DND-41 (cell line): ENCODE results near the gene ZNF100.
"Not testable (repeated sequence)": the region's sequence is repeated elsewhere in the genome, so short reads cannot be mapped to it uniquely, and the experiment has no call there.

Experiments
- ATAC-seq: fragments of 200-7000 bp; cut with Tn5 transposase; 3 replicates; pipeline ENCODE4 v1.9.1; 2021; ENCODE audit warnings: low read depth; ENCODE audit not compliant: insufficient read depth
- DNase-seq: peaks from one replicate; pipeline ENCODE4 v3.0.0-alpha.2; 2020
- H2AFZ ChIP-seq: 2 replicates; pipeline ENCODE4 v1.6.0; 2012; ENCODE audit warnings: low read depth, low read length
- H3K27ac ChIP-seq: 2 replicates; pipeline ENCODE4 v1.5.1; 2012; ENCODE audit warnings: low read length, inconsistent platforms
- H3K27me3 ChIP-seq: fragments of 200-600 bp; sonication (generic); 2 replicates; pipeline ENCODE4 v1.6.0; 2012; ENCODE audit warnings: low read length, mild to moderate bottlenecking, inconsistent platforms; ENCODE audit not compliant: insufficient read depth, poor library complexity
- H3K36me3 ChIP-seq: 2 replicates; pipeline ENCODE4 v1.5.1; 2012; ENCODE audit warnings: low read length, inconsistent platforms; ENCODE audit not compliant: insufficient read depth
- H3K4me1 ChIP-seq: 2 replicates; pipeline ENCODE4 v1.5.1; 2012; ENCODE audit warnings: mild to moderate bottlenecking, low read length; ENCODE audit not compliant: insufficient read depth
- H3K4me2 ChIP-seq: 2 replicates; pipeline ENCODE4 v1.6.0; 2012; ENCODE audit warnings: mild to moderate bottlenecking, moderate library complexity, low read length, inconsistent platforms; ENCODE audit not compliant: insufficient read depth
- H3K4me3 ChIP-seq, 2 experiments: fragments of 200-600 bp in 1 of 2; shearing (Covaris generic) in 1 of 2; 2 replicates each; pipeline ENCODE4 v1.5.1; 2012 to 2016; ENCODE audit warnings: inconsistent platforms in 2 of 2, low read length in 2 of 2, mild to moderate bottlenecking in 2 of 2, low read depth in 1 of 2, moderate library complexity in 1 of 2
- H3K79me2 ChIP-seq: 2 replicates; pipeline ENCODE4 v1.6.0; 2012; ENCODE audit warnings: low read length, inconsistent platforms; ENCODE audit not compliant: insufficient read depth
- H3K9ac ChIP-seq: 2 replicates; pipeline ENCODE4 v1.6.0; 2012; ENCODE audit warnings: low read depth, mild to moderate bottlenecking, inconsistent platforms, low read length, moderate library complexity
- H3K9me3 ChIP-seq: 2 replicates; pipeline ENCODE4 v1.5.1; 2012; ENCODE audit warnings: low read length, moderate library complexity, mild to moderate bottlenecking, inconsistent platforms; ENCODE audit not compliant: insufficient read depth, severe bottlenecking
- H4K20me1 ChIP-seq: 2 replicates; pipeline ENCODE4 v1.6.0; 2012; ENCODE audit warnings: low read length; ENCODE audit not compliant: insufficient read depth
- CTCF ChIP-seq: IDR thresholded peaks from 2 replicates; pipeline ENCODE4 v1.5.1; 2012; ENCODE audit warnings: borderline replicate concordance, low read length, moderate library complexity, mild to moderate bottlenecking; ENCODE audit not compliant: poor library complexity, severe bottlenecking; ENCODE audit errors: extremely low read depth
- EZH2 ChIP-seq: IDR thresholded peaks from 3 replicates; pipeline ENCODE4 v1.6.1; 2012; ENCODE audit warnings: borderline replicate concordance, low read depth, mild to moderate bottlenecking, moderate library complexity, low read length, inconsistent platforms; ENCODE audit not compliant: severe bottlenecking

ZNF100 gene

GRCh38 chr19:21749090-21749489 lies 18.3 kb downstream of the ZNF100 start:
- Histone ChIP-seq H3K36me3 (peaks cover 92% of the 10 kb centered on the region), H3K4me2 (no peak overlapping the region), H3K27me3 (no peaks in the 10 kb centered on the region), H3K4me3 (no peak overlapping the region), H3K79me2 (peaks cover 82% of the 10 kb centered on the region), H2AFZ (no peak overlapping the region), H3K9me3 (no peaks in the 10 kb centered on the region), H4K20me1 (no peaks in the 10 kb centered on the region; the same call in 1 of the 2 replicates), H3K27ac (no peak overlapping the region), H3K9ac (no peak overlapping the region), H3K4me1 (no peaks in the 10 kb centered on the region)
- DNase-seq (no peak), ATAC-seq (no peak)
- TF ChIP-seq CTCF, result no peak
- no peak for TF ChIP-seq EZH2

- Histone ChIP-seq H3K4me2 (no peak overlapping the region), H3K4me3 (no peak overlapping the region), H4K20me1 (no peaks in the 10 kb centered on the region; the same call in 1 of the 2 replicates), H3K9ac (no peak overlapping the region), H3K36me3 (peaks cover 90% of the 10 kb centered on the region), H3K4me1 (no peaks in the 10 kb centered on the region), H3K27ac (no peak overlapping the region), H3K27me3 (no peaks in the 10 kb centered on the region), H3K9me3 (no peaks in the 10 kb centered on the region), H3K79me2 (peaks cover 72% of the 10 kb centered on the region), H2AFZ (no peak overlapping the region)
- ATAC-seq (no peak), DNase-seq (no peak)
- TF ChIP-seq EZH2, result no peak
- no peak for TF ChIP-seq CTCF
Observed at GRCh38 chr19:21748088-21748487, 19.3 kb downstream of the ZNF100 start.

GRCh38 chr19:21740559-21740958 lies 26.8 kb downstream of the ZNF100 start:
- H4K20me1 ChIP-seq, result no peaks in the 10 kb centered on the region
- peaks cover 8% of the 10 kb centered on the region for H3K9me3 ChIP-seq
- no peak for DNase-seq
- H3K4me1 ChIP-seq, result no peaks in the 10 kb centered on the region
- peaks cover 89% of the 10 kb centered on the region for H3K36me3 ChIP-seq
- ATAC-seq, result no peak
- H2AFZ ChIP-seq, result no peak overlapping the region
- no peaks in the 10 kb centered on the region for H3K27me3 ChIP-seq
- no peak overlapping the region for H3K4me3 ChIP-seq
- H3K79me2 ChIP-seq, result peaks cover 29% of the 10 kb centered on the region
- no peak overlapping the region for H3K27ac ChIP-seq
- TF ChIP-seq CTCF, result no peak
- TF ChIP-seq EZH2, result no peak
- H3K4me2 ChIP-seq, result no peak overlapping the region
- no peak overlapping the region for H3K9ac ChIP-seq

- H3K4me2 ChIP-seq, ATAC-seq, H3K27ac ChIP-seq, H4K20me1 ChIP-seq, H3K79me2 ChIP-seq, H3K9ac ChIP-seq, H3K4me3 ChIP-seq, H2AFZ ChIP-seq, H3K4me1 ChIP-seq, DNase-seq, H3K27me3 ChIP-seq: not testable (repeated sequence)
- Histone ChIP-seq H3K9me3 (peaks cover 68% of the 10 kb centered on the region), H3K36me3 (peaks cover 69% of the 10 kb centered on the region)
Observed at GRCh38 chr19:21726942-21727747, 40.2 kb downstream of the ZNF100 start.
